HepG2 (cell line): ENCODE data around the gene PAGE1. TPM values are rescaled to one million over a fixed set of nuclear protein-coding genes. Genes with fewer than 3 reads are reported as not detected.

Experiments
- ATAC-seq: fragments of 200-7000 bp; cut with Tn5 transposase; 3 replicates; pipeline ENCODE4 v1.9.1; 2020; ENCODE audit warnings: mild to moderate bottlenecking, moderate library complexity
- BruUV-seq: library from RNA; stranded (reverse); fragments of 400-500 nt; replicated peaks from 2 replicates; lab custom pipeline; 2021; lab: Mats Ljungman, UMichigan
- CTCF ChIA-PET: fragments of 300-600 bp; formaldehyde crosslinking; extraction: SDS; loops from one replicate; lab custom pipeline; 2021; ENCODE audit warnings: low total read pairs, inconsistent platforms, low intra/inter-chr PET ratio; lab: Yijun Ruan, JAX
- POLR2A ChIA-PET: fragments of 350-600 bp; sonication (Branson Sonifier 250); formaldehyde crosslinking; loops from one replicate; lab custom pipeline; 2020; ENCODE audit warnings: antibody characterized with exemption, inconsistent platforms; lab: Yijun Ruan, JAX
- DNase-seq: peaks from one replicate; pipeline ENCODE4 v3.0.0-alpha.2; 2015; ENCODE audit warnings: low spot score
- FAIRE-seq: peaks from 3 replicates; lab custom pipeline; 2011; peaks lifted over from hg19 to GRCh38; lab: Jason Lieb, UNC
- H2AFZ ChIP-seq: one replicate; pipeline ENCODE4 v1.6.1; 2011; ENCODE audit warnings: low read length, inconsistent platforms
- H3K27ac ChIP-seq: fragments of 300-600 bp; 3 replicates; pipeline ENCODE4 v1.8.0; 2011; ENCODE audit warnings: mixed run types, mild to moderate bottlenecking, mixed read lengths, low read length, inconsistent platforms; ENCODE audit not compliant: insufficient read depth; ENCODE audit errors: extremely low read length
- H3K27me3 ChIP-seq, 2 experiments: fragments of 200-600 bp in 1 of 2; 2 replicates in 1 of 2; 3 replicates in 1 of 2; pipeline versions ENCODE4 v1.6.0 to v1.8.0; 2011; ENCODE audit warnings: low read length in 2 of 2, mild to moderate bottlenecking in 2 of 2, moderate library complexity in 2 of 2, inconsistent platforms in 1 of 2; ENCODE audit not compliant: insufficient read depth in 2 of 2, control insufficient read depth in 1 of 2
- H3K36me3 ChIP-seq, 2 experiments: fragments of 200-600 bp in 1 of 2; replicated peaks in 1 of 2; 2 replicates in 1 of 2; 3 replicates in 1 of 2; pipeline versions ENCODE4 v1.5.1 to v1.8.0; 2011; ENCODE audit warnings: low read length in 2 of 2, inconsistent platforms in 1 of 2; ENCODE audit not compliant: insufficient read depth in 2 of 2, control insufficient read depth in 1 of 2
- H3K4me1 ChIP-seq: 2 replicates; pipeline ENCODE4 v1.5.1; 2012; ENCODE audit warnings: low read length, inconsistent platforms; ENCODE audit not compliant: insufficient read depth
- H3K4me2 ChIP-seq: 2 replicates; pipeline ENCODE4 v1.6.0; 2011; ENCODE audit warnings: low read depth, low read length, inconsistent platforms
- H3K4me3 ChIP-seq, 3 experiments: fragments of 200-600 bp in 1 of 3; sonication (generic), shearing (Covaris generic) in 1 of 3; replicated peaks in 1 of 3; 2 replicates each; pipeline ENCODE4 v1.5.1; 2011 to 2016; ENCODE audit warnings: low read length in 3 of 3, inconsistent platforms in 2 of 3, low read depth in 2 of 3, mild to moderate bottlenecking in 2 of 3, control low read depth in 1 of 3, mixed read lengths in 1 of 3; ENCODE audit not compliant: insufficient read depth in 1 of 3
- H3K79me2 ChIP-seq: one replicate; pipeline ENCODE4 v1.6.1; 2011; ENCODE audit warnings: low read length, inconsistent platforms; ENCODE audit not compliant: insufficient read depth
- H3K9ac ChIP-seq: 2 replicates; pipeline ENCODE4 v1.6.0; 2011; ENCODE audit warnings: mild to moderate bottlenecking, low read depth, low read length, inconsistent platforms; ENCODE audit not compliant: insufficient read depth
- H3K9me3 ChIP-seq: 2 replicates; pipeline ENCODE4 v1.5.1; 2012; ENCODE audit warnings: mild to moderate bottlenecking, low read length
- H4K20me1 ChIP-seq: 2 replicates; pipeline ENCODE4 v1.6.0; 2011; ENCODE audit warnings: inconsistent platforms, mild to moderate bottlenecking, low read length, moderate library complexity; ENCODE audit not compliant: insufficient read depth
- ATF7 ChIP-seq, 2 experiments: fragments of 450-650 bp in 1 of 2; sonication (generic) in 1 of 2; formaldehyde crosslinking in 1 of 2; IDR thresholded peaks; 2 replicates each; pipeline versions ENCODE4 v1.4.0 to v1.6.1; 2016 to 2020; ENCODE audit warnings: antibody characterized with exemption in 1 of 2, mild to moderate bottlenecking in 1 of 2, missing genetic modification reagents in 1 of 2
- CREB1 ChIP-seq, 2 experiments: fragments of 450-650 bp in 1 of 2; IDR thresholded peaks; 2 replicates each; pipeline ENCODE4 v1.6.1; 2016 to 2017; ENCODE audit warnings: control low read depth in 1 of 2, mild to moderate bottlenecking in 1 of 2, missing compliant biosample characterization in 1 of 2, missing genetic modification characterization in 1 of 2
- GRHL1 ChIP-seq: sonication (generic); formaldehyde crosslinking; conservative IDR thresholded peaks from 2 replicates; pipeline ENCODE4 v1.8.0; 2022; ENCODE audit warnings: missing genetic modification reagents
- HOXA9 ChIP-seq: sonication (generic); formaldehyde crosslinking; IDR thresholded peaks from 2 replicates; pipeline ENCODE4 v1.8.1; 2022; ENCODE audit warnings: missing genetic modification reagents, mild to moderate bottlenecking, moderate library complexity, borderline replicate concordance
- MLLT10 ChIP-seq: sonication (generic); formaldehyde crosslinking; IDR thresholded peaks from 2 replicates; pipeline ENCODE4 v1.4.0; 2020; ENCODE audit warnings: missing genetic modification reagents
- RFX1 ChIP-seq: fragments of 450-650 bp; IDR thresholded peaks from 2 replicates; pipeline ENCODE4 v1.6.1; 2017
- SMAD9 ChIP-seq: sonication (generic); formaldehyde crosslinking; IDR thresholded peaks from 2 replicates; pipeline ENCODE4 v1.5.1; 2020; ENCODE audit warnings: mild to moderate bottlenecking, missing genetic modification reagents
- TEAD2 ChIP-seq: sonication (generic); formaldehyde crosslinking; IDR thresholded peaks from 2 replicates; pipeline ENCODE4 v1.9.0; 2021; ENCODE audit warnings: missing genetic modification reagents
- U2AF1 ChIP-seq: fragments of 200-400 bp; formaldehyde crosslinking; optimal IDR thresholded peaks from 2 replicates; pipeline ENCODE3; 2017; ENCODE audit warnings: mild to moderate bottlenecking, low read depth, low read length
- ZNF264 ChIP-seq: sonication (generic); formaldehyde crosslinking; IDR thresholded peaks from 2 replicates; pipeline ENCODE4 v1.4.0; 2020; ENCODE audit warnings: missing genetic modification reagents
- ZNF558 ChIP-seq: sonication (generic); formaldehyde crosslinking; IDR thresholded peaks from 2 replicates; pipeline ENCODE4 v1.9.0; 2022; ENCODE audit warnings: mild to moderate bottlenecking, missing genetic modification reagents, borderline replicate concordance
- ZNF761 ChIP-seq: sonication (generic); formaldehyde crosslinking; conservative IDR thresholded peaks from 2 replicates; pipeline ENCODE4 v1.4.0; 2020; ENCODE audit warnings: mild to moderate bottlenecking, missing genetic modification reagents
- WGBS: methylation state at CpG from one replicate; pipeline ENCODE4 v1.1.6; 2017; ENCODE audit warnings: low lambda C conversion rate; 5-methylcytosine and 5-hydroxymethylcytosine counted together
- in situ Hi-C: cut with HindIII; loops from 2 replicates; pipeline ENCODE4 v1.10.0; 2017; ENCODE audit warnings: low pct_unique_long_range_greater_than_20kb; ENCODE audit not compliant: extremely low pct_ligation_motif_present
- intact Hi-C: fragments of 100-400 bp; cut with micrococcal nuclease; formaldehyde crosslinking; loops from one replicate; pipeline ENCODE4 v1.10.0; 2022; ENCODE audit not compliant: unreplicated experiment
- polyA plus RNA-seq, 8 experiments: library from polyadenylated mRNA; depleted of rRNA in 3 of 8; stranded (reverse) in 7 of 8; unstranded in 1 of 8; fragments of >200 nt; fragmentation: Illumina TruSeq in 4 of 8; extraction: Trizol in 4 of 8; gene quantifications; 2 replicates each; pipeline versions ENCODE4 v1.2.1 to v1.2.3, GENCODE V29; 2011 to 2016; ENCODE audit warnings: low read depth in 4 of 8, missing spikeins in 1 of 8, mixed read lengths in 1 of 8; ENCODE audit not compliant: insufficient read depth in 1 of 8
- total RNA-seq, 5 experiments: library from RNA; depleted of rRNA; stranded (reverse); fragments of >200 nt; fragmentation: Illumina TruSeq; extraction: Trizol; gene quantifications; 2 replicates each; pipeline ENCODE4 v1.2.3, GENCODE V29; 2016; ENCODE audit warnings: low read depth in 1 of 5

PAGE1 gene
- total and polyA plus RNA-seq, 2 of the 13 experiments (the other 11 are each of a cell fraction or from before 2014, with no cell fraction given) = 0.45 to 0.93 TPM

GRCh38 chrX:49704691-49705404 lies 9.1 kb upstream of the PAGE1 start (continued):
- TF ChIP-seq GRHL1 (CRISPR knock-in tag) (no peak), SMAD9 (CRISPR knock-in tag) (no peak)

GRCh38 chrX:49701933-49702332 lies 6.1 kb upstream of the PAGE1 start:
- Histone ChIP-seq H3K4me1 (no peaks in the 10 kb centered on the region), H3K4me2 (no peak overlapping the region), H2AFZ (no peak overlapping the region), H3K79me2 (no peaks in the 10 kb centered on the region), H3K9me3 (no peaks in the 10 kb centered on the region), H3K36me3 (no peaks in the 10 kb centered on the region), H3K4me3 (no peak overlapping the region), H4K20me1 (no peaks in the 10 kb centered on the region), H3K27me3 (no peaks in the 10 kb centered on the region), H3K9ac (no peak overlapping the region), H3K27ac (no peak overlapping the region)
- BruUV-seq = no TSS peak
- in situ Hi-C loops (no loop called here), intact Hi-C loops (no loop called here)
- ATAC-seq (no peak), FAIRE-seq (no peak), DNase-seq (no peak)
- TF ChIP-seq TEAD2 (CRISPR knock-in tag) = no peak
- TF ChIP-seq ZNF558 (CRISPR knock-in tag) = no peak
- ChIA-PET CTCF (no interaction called here), POLR2A (no interaction called here)
- 11% methylated on average over 5 of the region's 5 CpGs for WGBS

GRCh38 chrX:49701323-49701722 lies 5.5 kb upstream of the PAGE1 start:
- in situ Hi-C loops (no loop called here), intact Hi-C loops (no loop called here)
- Histone ChIP-seq H3K79me2 (no peaks in the 10 kb centered on the region), H3K4me1 (no peaks in the 10 kb centered on the region), H3K4me3 (no peak overlapping the region), H3K4me2 (no peak overlapping the region), H3K36me3 (no peaks in the 10 kb centered on the region), H3K27ac (no peak overlapping the region), H2AFZ (no peak overlapping the region), H4K20me1 (no peaks in the 10 kb centered on the region), H3K9me3 (no peaks in the 10 kb centered on the region), H3K9ac (no peak overlapping the region), H3K27me3 (no peaks in the 10 kb centered on the region)
- ChIA-PET POLR2A (no interaction called here), CTCF (no interaction called here)
- FAIRE-seq = no peak
- DNase-seq = no peak
- ATAC-seq = no peak
- no TSS peak for BruUV-seq
- TF ChIP-seq CREB1 (IDR thresholded peaks at IDR 0.05) (peak; percentile 77), CREB1 (CRISPR knock-in tag; IDR thresholded peaks at IDR 0.05) (no peak), ZNF264 (no peak), MLLT10 (CRISPR knock-in tag) (no peak), RFX1 (no peak), U2AF1 (no peak), ZNF761 (CRISPR knock-in tag) (no peak), ATF7 (IDR thresholded peaks at IDR 0.05) (peak; percentile 76), ATF7 (CRISPR knock-in tag; IDR thresholded peaks at IDR 0.05) (no peak), HOXA9 (CRISPR knock-in tag) (no peak)
